Vagina (tissue), 2 donors: ENCODE data around the gene TNFRSF1B.

Experiments used
- CTCF ChIP-seq, 3 experiments: fragments of 450-650 bp in 2 of 3; fragments of 200-600 bp in 1 of 3; sonication (generic) in 1 of 3; IDR thresholded peaks; one replicate each; pipeline ENCODE4 v1.5.1; 2017 to 2019; ENCODE audit warnings: antibody characterized with exemption in 3 of 3, mild to moderate bottlenecking in 2 of 3, moderate library complexity in 2 of 3
- POLR2A ChIP-seq, 2 donors: fragments of 450-650 bp; IDR thresholded peaks; one replicate each; pipeline ENCODE4 v1.6.1; 2017; ENCODE audit warnings: antibody characterized with exemption in 2 of 2, mild to moderate bottlenecking in 2 of 2, moderate library complexity in 2 of 2
- POLR2AphosphoS5 ChIP-seq, 2 donors: sonication (generic); formaldehyde crosslinking; IDR thresholded peaks; one replicate each; pipeline ENCODE4 v1.9.0; 2017; ENCODE audit warnings: antibody characterized with exemption in 2 of 2, mild to moderate bottlenecking in 2 of 2, low read depth in 1 of 2; ENCODE audit not compliant: insufficient read depth in 1 of 2

- TF ChIP-seq POLR2AphosphoS5 (IDR thresholded peaks at IDR 0.05; ENCODE audit: insufficient read depth in 1 of 2, low read depth in 1 of 2), result peak in 1 of 2 donors; percentile 33
- TF ChIP-seq CTCF (IDR thresholded peaks at IDR 0.05), result no peak
- no peak for TF ChIP-seq POLR2A (IDR thresholded peaks at IDR 0.05)
Observed at GRCh38 chr1:12185918-12186678, 19.3 kb downstream of the TNFRSF1B start.
